ENCODE data around the gene DAZAP2. TPM values are rescaled to one million over a fixed set of nuclear protein-coding genes. Genes with fewer than 3 reads are reported as not detected.

The DAZAP2 gene
- polyA plus RNA-seq, 3 donors = 975 to 2,004 (median 1,697) TPM

DNA sequence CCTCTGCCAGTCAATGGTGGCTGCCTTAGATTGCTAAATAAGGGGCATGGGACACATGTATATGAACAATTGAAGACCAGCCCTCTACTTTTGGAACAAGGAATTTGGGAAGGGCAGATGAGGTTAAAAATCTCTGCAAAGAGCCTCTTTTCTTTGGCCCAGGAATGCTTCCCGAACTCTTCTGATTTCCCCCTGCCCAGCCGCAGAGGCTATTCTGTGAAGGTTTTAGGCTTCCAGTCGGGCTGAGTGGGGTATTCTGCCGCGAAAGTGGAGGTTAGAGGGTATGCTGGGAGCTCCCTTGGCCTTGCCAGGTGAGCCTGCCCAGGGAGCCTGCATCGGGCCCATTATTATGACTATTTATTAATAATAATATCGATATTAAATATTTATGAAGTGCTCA is 22.0 kb upstream of the DAZAP2 start:
- Mint-ChIP-seq H3K4me1 (peaks cover 11% of the 10 kb centered on the region), H3K27me3 (ENCODE audit: low read depth in 3 of 3) (peaks cover 0 to 2% (median 2%) of the 10 kb centered on the region in 3 donors), H3K4me3 (peak overlapping the region; percentile 26 to 78), H3K9me3 (peaks cover 0 to 2% (median 0%) of the 10 kb centered on the region in 7 donors), H3K36me3 (peaks cover 0 to 3% of the 10 kb centered on the region in 2 donors), H3K27ac (no peak overlapping the region)
- Histone ChIP-seq H3K36me3 (replicated peaks in 1 of 2; ENCODE audit: control insufficient read depth in 1 of 2, insufficient read depth in 2 of 2, low read length in 2 of 2) (no peaks in the 10 kb centered on the region), H3K27ac (ENCODE audit: low read depth in 1 of 2, low read length in 2 of 2) (no peak overlapping the region), H3K9ac (ENCODE audit: insufficient read depth, low read length, poor library complexity, severe bottlenecking) (no peak overlapping the region), H3K4me3 (replicated peaks in 1 of 3; ENCODE audit: low read depth in 2 of 3, low read length in 3 of 3) (peak overlapping the region in 2 of 3 experiments; percentile 94 to 95), H3K79me2 (ENCODE audit: insufficient read depth, low read length) (no peaks in the 10 kb centered on the region), H3K27me3 (ENCODE audit: control insufficient read depth in 2 of 2, insufficient read depth in 2 of 2, low read length in 2 of 2) (peaks cover 0 to 7% of the 10 kb centered on the region in 2 donors), H3K4me1 (ENCODE audit: control insufficient read depth in 1 of 2, insufficient read depth in 2 of 2, low read length in 2 of 2) (peaks cover 13 to 17% of the 10 kb centered on the region in 2 donors), H3K4me2 (replicated peaks; ENCODE audit: extremely low read depth, low read length, poor library complexity, severe bottlenecking) (peak overlapping the region; percentile 92), H3K9me3 (replicated peaks in 1 of 2; ENCODE audit: control insufficient read depth in 1 of 2, insufficient read depth in 1 of 2, low read length in 2 of 2) (no peaks in the 10 kb centered on the region), H4K20me1 (ENCODE audit: insufficient read depth, low read length) (no peaks in the 10 kb centered on the region), H2AFZ (ENCODE audit: insufficient read depth, low read depth, low read length, poor library complexity, severe bottlenecking) (peak overlapping the region; percentile 95)
- no peak for DNase-seq
- TF ChIP-seq, protein P1, sequence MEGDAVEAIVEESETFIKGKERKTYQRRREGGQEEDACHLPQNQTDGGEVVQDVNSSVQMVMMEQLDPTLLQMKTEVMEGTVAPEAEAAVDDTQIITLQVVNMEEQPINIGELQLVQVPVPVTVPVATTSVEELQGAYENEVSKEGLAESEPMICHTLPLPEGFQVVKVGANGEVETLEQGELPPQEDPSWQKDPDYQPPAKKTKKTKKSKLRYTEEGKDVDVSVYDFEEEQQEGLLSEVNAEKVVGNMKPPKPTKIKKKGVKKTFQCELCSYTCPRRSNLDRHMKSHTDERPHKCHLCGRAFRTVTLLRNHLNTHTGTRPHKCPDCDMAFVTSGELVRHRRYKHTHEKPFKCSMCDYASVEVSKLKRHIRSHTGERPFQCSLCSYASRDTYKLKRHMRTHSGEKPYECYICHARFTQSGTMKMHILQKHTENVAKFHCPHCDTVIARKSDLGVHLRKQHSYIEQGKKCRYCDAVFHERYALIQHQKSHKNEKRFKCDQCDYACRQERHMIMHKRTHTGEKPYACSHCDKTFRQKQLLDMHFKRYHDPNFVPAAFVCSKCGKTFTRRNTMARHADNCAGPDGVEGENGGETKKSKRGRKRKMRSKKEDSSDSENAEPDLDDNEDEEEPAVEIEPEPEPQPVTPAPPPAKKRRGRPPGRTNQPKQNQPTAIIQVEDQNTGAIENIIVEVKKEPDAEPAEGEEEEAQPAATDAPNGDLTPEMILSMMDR (IDR thresholded peaks at IDR 0.05) = no peak
- 65% methylated on average over 2 of the region's 7 CpGs for WGBS (ENCODE audit: insufficient coverage)
- intact Hi-C loops (cut with micrococcal nuclease) = loop anchor here (5.0 to 10.0 kb wide), 2 partner anchors 36 to 48 kb away; no protein-coding TSS in a partner anchor

DNA sequence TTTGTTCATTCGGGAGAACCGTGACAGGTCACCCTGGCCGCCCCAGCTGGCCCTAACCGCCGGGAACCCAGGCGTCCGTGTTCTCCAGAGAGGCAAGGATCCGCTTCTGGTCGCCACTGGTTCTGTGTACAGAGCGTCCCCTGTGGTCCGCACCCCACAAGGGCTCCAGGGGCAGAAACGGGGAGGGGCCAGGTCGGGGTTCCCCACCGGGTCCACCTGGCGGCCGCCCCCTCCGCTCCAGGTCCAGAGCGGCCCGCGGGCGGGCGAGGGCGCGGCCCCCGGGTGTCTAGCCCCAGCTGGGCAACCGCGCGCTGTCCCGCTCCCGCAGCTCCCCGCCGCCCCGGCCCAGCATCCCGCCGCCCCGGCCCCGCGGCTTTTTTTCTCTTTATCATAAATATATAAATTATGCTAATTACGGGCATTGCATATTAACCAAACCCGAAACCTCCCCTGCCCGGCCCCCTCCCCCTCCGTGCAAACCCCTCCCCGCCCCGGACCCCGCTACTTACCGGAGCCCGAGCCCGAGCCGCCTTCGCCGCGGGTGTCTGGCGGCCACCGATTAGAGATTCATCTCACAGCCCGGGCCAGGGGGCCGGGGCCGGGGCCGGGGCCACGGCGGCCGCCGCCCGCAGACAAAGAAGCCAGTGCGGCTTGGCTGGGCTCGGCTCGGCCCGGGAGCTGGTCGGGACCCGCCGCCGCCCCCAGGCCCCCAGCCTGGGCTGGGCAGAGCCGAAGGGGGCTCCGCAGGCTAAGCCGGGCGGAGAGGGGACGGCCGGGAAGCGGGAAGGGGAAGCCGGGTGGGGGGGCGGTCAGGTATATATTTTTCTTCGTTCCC is 21.3 kb upstream of the DAZAP2 start:
- intact Hi-C loops (cut with micrococcal nuclease) = loop anchor here (5.0 to 10.0 kb wide), 2 partner anchors 35 to 47 kb away; no protein-coding TSS in a partner anchor
- peak overlapping the region; percentile 93 to 95 for H3K4me3 Mint-ChIP-seq
- peak overlapping the region in 1 of 7 donors; percentile 87 for H3K27ac Mint-ChIP-seq
- TF ChIP-seq, protein P1 (IDR thresholded peaks at IDR 0.05) = no peak
- Histone ChIP-seq H3K9me3 (replicated peaks in 1 of 2; ENCODE audit: control insufficient read depth in 1 of 2, insufficient read depth in 1 of 2, low read length in 2 of 2) (no peaks in the 10 kb centered on the region), H3K4me1 (ENCODE audit: control insufficient read depth in 1 of 2, insufficient read depth in 2 of 2, low read length in 2 of 2) (peaks cover 13 to 17% of the 10 kb centered on the region in 2 donors), H3K27me3 (ENCODE audit: control insufficient read depth in 2 of 2, insufficient read depth in 2 of 2, low read length in 2 of 2) (peaks cover 0 to 7% of the 10 kb centered on the region in 2 donors), H2AFZ (ENCODE audit: insufficient read depth, low read depth, low read length, poor library complexity, severe bottlenecking) (peak overlapping the region; percentile 95), H3K79me2 (ENCODE audit: insufficient read depth, low read length) (no peaks in the 10 kb centered on the region), H3K9ac (ENCODE audit: insufficient read depth, low read length, poor library complexity, severe bottlenecking) (peak overlapping the region; percentile 85), H3K4me3 (replicated peaks in 1 of 3; ENCODE audit: low read depth in 2 of 3, low read length in 3 of 3) (peak overlapping the region; percentile 88 to 95 (median 94)), H4K20me1 (ENCODE audit: insufficient read depth, low read length) (no peaks in the 10 kb centered on the region), H3K27ac (ENCODE audit: low read depth in 1 of 2, low read length in 2 of 2) (peak overlapping the region in 1 of 2 donors; percentile 90), H3K36me3 (replicated peaks in 1 of 2; ENCODE audit: control insufficient read depth in 1 of 2, insufficient read depth in 2 of 2, low read length in 2 of 2) (no peaks in the 10 kb centered on the region), H3K4me2 (replicated peaks; ENCODE audit: extremely low read depth, low read length, poor library complexity, severe bottlenecking) (peak overlapping the region; percentile 92)
- peaks cover 0 to 2% (median 0%) of the 10 kb centered on the region in 7 donors for H3K9me3 Mint-ChIP-seq
- peaks cover 0 to 3% of the 10 kb centered on the region in 2 donors for H3K36me3 Mint-ChIP-seq
- H3K27me3 Mint-ChIP-seq (ENCODE audit: low read depth in 3 of 3) = peaks cover 0 to 2% (median 2%) of the 10 kb centered on the region in 3 donors
- 2% methylated on average over 53 of the region's 81 CpGs for WGBS (ENCODE audit: insufficient coverage)
- peaks cover 11% of the 10 kb centered on the region for H3K4me1 Mint-ChIP-seq
- DNase-seq = peak; percentile 21 to 35 (median 25)

Measured in CD14-positive monocyte (primary cell).